Lower leg skin (tissue), 3 donors: ENCODE measurements around the gene CCND1.

Experiments
- POLR2A ChIP-seq, 2 donors: fragments of 450-650 bp; IDR thresholded peaks; one replicate each; pipeline ENCODE4 v1.6.1; 2016 to 2017; ENCODE audit warnings: antibody characterized with exemption in 2 of 2, mild to moderate bottlenecking in 1 of 2, moderate library complexity in 1 of 2
- TF ChIP-seq, protein P1 (sequence below), 3 donors: fragments of 450-650 bp; IDR thresholded peaks; one replicate each; pipeline ENCODE4 v1.5.1; 2016; ENCODE audit warnings: antibody characterized with exemption in 3 of 3, mild to moderate bottlenecking in 3 of 3, moderate library complexity in 2 of 3

DNA sequence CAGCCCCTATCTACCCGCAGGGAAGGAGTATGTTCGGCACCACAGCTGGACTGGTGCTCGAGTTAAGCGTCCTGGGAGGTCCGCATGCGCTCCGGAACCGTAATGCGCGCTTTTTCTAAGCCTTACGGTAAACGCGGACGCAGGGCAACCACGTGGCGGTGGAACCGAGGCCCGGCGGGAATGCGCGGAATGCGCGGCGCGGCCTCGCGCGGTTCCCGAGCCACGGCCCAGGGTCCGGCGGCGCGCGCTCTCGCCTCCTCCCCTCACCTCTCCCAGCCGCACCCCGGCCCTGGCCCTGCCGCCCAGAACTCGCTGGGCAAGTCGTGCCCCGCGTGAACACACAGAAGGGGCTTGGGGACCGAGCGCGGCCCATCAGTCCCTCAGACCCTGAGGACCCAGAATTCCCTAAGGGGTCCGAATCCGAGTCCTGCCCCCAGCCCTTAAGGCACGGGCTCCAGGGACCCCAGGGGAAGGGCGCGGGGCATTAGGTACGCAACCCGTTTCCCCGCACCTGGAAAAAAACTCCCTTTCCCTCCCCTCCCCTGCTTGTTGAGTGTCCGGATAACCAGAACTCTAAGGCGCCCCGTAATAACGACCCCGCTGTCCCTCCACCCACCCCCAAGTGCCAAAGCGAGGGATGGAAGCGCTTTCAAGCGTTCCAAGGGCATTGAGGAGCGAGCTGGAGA is 4.3 kb upstream of the CCND1 start:
- TF ChIP-seq, protein P1, sequence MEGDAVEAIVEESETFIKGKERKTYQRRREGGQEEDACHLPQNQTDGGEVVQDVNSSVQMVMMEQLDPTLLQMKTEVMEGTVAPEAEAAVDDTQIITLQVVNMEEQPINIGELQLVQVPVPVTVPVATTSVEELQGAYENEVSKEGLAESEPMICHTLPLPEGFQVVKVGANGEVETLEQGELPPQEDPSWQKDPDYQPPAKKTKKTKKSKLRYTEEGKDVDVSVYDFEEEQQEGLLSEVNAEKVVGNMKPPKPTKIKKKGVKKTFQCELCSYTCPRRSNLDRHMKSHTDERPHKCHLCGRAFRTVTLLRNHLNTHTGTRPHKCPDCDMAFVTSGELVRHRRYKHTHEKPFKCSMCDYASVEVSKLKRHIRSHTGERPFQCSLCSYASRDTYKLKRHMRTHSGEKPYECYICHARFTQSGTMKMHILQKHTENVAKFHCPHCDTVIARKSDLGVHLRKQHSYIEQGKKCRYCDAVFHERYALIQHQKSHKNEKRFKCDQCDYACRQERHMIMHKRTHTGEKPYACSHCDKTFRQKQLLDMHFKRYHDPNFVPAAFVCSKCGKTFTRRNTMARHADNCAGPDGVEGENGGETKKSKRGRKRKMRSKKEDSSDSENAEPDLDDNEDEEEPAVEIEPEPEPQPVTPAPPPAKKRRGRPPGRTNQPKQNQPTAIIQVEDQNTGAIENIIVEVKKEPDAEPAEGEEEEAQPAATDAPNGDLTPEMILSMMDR (IDR thresholded peaks at IDR 0.05): no peak
- no peak for TF ChIP-seq POLR2A (IDR thresholded peaks at IDR 0.05)
